Measurements from ENCODE around the gene KIAA0753.

DNA sequence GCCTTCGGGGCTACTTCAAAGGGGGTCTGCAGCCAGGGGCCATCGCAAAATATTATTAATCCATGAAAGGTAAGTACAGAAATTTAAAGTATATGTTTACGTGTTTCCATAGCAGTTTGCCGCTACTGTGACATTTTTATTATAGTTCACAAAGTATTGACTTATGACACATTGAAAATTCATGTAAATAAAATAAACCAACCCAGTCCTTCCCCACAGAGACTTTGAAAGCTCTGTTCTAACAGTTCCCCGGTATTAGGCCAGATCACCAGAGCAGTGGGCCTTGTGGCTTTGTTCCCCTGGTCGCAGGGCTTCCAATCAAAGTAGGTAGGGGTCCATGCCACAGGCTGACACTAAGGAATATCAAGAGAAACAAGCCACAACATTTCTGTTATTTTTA, 13.9 kb downstream of the KIAA0753 start:
- TF ChIP-seq USF2 (IDR thresholded peaks at IDR 0.05; ENCODE audit: low read depth, low read length) (no peak), POLR2A (IDR thresholded peaks at IDR 0.05; ENCODE audit: low read depth, low read length) (no peak), SMC3 (IDR thresholded peaks at IDR 0.05; ENCODE audit: low read depth, low read length) (no peak), CTCF (conservative IDR thresholded peaks at IDR 0.05; ENCODE audit: low read depth, low read length) (no peak), MAZ (IDR thresholded peaks at IDR 0.05; ENCODE audit: borderline replicate concordance, low read depth, low read length) (no peak), FOS (IDR thresholded peaks at IDR 0.05; ENCODE audit: low read depth, low read length) (no peak), RFX5 (IDR thresholded peaks at IDR 0.05; ENCODE audit: low read depth, low read length) (no peak)
